ENCODE data around the gene WEE1.
"Not testable (repeated sequence)": the region's sequence is repeated elsewhere in the genome, so short reads cannot be mapped to it uniquely, and the experiment has no call there.

The WEE1 gene

GRCh38 chr11:9573052-9573774 is at the start of gene WEE1:
WEE1 (plus strand) TSS chr11:9573670; CDS start chr11:9573934, 264 bp downstream.
- DNase-seq = peak; percentile 96

GRCh38 chr11:9524001-9524400 is 49.5 kb upstream of the WEE1 start:
- no peak for DNase-seq

DNA sequence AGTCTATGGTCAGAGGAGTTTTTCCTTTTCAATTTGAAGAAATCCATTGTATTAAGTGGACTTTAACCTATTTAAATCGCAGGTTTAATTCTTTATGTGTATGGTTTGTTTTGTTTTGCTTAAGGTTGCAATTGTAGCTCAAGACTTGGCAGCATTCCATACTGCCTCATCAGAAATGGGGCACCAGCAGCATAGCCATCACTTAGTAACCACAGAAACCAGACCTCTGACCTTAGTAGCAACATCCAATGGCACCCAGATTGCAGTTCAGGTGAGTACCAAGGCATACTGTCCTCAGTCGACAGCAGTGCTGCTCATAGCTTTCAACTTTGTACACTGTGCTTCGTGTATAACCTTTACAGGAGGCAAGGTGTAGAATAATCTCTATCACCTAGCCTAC is 48.4 kb upstream of the WEE1 start:
- DNase-seq = no peak

DNA sequence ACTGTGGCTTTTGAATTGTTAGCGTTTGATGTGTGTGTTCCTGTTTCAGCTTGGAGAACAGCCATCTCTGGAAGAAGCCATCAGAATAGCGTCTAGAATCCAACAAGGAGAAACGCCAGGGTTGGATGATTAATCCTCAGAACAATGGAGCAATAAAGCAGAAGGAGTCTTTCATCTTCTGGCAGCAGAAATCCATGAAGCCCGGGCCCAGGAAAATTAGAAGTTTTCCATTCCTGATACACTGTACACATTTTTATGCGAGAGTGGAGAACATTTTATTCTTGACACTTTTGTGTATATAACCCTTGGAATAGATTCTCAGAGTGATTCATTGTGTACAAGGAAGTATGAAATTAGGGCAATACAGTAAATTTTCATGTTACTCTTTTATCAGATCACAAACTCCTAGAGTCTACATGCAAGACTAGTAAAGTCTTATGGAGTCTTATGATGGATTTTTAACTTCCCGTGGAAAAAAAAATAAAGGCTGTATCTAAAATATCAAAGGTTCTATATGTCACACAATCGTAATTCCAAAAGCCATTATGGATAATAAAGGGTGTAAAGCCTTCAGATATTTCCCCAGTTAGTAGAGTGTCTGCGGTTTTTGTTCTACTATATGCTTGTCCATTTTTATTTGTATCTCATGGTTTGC is 45.9 kb upstream of the WEE1 start:
- no peak for DNase-seq

DNA sequence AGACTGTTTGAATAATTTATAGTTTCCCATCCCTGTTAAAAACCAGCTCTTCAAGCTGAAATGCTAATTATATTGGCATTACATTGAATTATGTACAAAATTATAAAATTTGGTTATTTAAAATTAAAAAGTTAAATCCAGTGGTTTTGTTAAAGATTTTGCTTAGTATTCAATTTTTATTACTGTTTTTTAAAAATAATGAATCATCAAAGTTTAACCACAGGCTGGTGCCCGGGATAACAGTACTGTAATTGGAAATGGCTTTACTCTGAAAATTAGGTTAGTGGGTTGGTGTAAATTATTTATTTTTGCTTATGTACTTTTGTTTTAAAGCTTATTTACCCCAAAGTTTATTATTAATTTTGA is 45.4 kb upstream of the WEE1 start:
- no peak for DNase-seq

DNA sequence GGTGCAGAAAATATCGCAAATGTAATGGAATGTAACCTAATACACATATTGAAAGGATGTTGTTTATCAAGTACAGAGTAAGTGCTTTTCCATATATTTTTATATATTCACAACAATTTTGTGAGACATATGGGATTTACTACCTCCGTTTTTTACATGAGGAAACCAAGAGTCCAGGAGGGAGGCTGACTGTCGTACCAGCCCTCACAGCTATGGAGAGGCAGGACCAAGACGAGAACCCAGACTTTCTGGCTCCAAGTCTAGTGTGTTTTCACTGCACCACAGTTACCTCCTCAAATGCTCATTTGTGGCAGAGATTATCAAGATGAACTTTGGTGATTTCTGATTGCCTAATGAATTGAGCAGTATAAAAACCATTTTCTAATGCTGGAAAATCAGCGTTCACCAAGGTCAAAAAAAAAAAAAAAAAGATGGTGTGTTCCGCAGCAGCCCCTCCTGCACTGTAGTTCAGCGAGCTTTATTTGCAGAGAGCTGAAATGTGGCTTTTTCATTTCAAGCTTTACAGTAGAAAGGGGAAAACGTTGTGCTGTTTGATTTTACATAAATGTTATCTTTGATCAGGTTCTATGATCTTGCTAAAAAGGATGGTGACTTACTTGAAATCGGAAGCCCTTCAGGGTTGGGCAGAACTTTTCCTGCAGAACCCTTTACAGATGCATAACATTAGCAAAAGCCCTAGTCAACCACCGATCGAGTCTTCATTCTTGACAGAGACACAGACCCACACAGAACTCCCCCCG is 44.7 kb upstream of the WEE1 start:
- no peak for DNase-seq

GRCh38 chr11:9529334-9529650 is 44.2 kb upstream of the WEE1 start:
- no peak for DNase-seq

GRCh38 chr11:9530020-9530621 is 43.3 kb upstream of the WEE1 start:
- no peak for DNase-seq

DNA sequence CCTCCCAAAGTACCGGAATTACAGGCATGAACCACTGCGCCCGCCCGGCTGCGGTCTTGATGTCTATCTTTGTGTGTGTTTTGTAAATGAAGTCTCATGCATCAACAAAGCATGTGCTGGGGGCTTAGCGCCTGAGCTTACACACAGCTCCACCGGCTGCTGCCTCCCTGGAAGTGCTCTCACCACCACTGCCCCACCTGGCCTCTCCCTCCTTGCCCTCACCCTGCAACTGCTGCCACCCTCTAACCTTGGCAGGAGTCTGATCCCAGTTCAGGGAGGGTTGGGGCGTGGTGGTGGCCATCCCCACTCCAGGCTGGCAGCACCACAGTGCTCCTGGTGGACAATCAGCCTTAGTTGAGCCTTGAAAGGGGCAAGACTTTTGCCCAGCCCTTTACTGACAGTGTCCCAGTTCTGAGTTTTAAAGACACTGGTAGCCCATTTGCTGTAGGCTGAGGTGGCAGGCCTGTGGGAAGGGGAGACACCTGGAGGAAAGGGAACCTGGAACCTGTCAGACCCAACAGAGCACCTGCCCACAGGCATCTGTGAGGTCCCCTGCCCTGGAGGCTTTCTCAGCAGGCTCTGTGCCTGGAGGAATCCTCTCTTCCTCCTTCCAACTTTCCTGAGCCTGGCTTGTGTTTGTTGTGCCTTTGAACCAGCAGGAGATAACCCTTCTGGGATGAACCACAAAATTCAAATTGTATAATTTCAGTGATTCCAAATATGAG is 42.4 kb upstream of the WEE1 start:
- no peak for DNase-seq

GRCh38 chr11:9533058-9533457 is 40.4 kb upstream of the WEE1 start:
- no peak for DNase-seq

- DNase-seq = no peak
These were observed 39.6 kb upstream of the WEE1 start for GRCh38 chr11:9533736-9534473.

DNA sequence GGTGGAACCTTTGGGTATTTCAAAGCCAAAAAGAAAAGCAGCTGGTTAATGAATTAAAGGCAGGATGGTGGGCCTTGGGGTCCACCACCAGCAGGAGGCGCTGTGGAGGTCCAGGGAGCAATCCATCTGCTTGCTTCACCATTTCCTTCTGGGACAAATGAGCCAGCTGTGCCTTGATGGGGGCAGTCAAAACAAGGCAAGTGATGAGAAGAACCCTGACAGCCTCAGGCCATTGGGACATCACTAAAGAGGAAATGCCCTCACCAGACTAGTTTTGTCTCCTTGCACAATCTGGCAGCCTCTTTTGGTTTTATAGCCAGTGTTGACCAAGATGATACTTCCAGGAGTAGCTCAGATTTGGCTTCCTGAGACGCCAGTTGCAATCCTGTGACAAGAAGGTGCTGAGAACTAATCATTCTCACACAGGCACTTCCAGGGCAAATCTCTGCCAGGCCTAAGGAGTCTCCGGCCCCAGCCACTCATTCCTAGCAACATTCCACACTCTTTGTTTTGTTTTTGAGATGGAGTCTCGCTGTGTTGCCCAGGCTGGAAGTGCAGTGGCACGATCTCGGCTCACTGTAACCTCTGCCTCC is 38.2 kb upstream of the WEE1 start:
- DNase-seq = peak; percentile 74

- DNase-seq = no peak
These were observed 34.9 kb upstream of the WEE1 start for GRCh38 chr11:9538548-9538947.

DNA sequence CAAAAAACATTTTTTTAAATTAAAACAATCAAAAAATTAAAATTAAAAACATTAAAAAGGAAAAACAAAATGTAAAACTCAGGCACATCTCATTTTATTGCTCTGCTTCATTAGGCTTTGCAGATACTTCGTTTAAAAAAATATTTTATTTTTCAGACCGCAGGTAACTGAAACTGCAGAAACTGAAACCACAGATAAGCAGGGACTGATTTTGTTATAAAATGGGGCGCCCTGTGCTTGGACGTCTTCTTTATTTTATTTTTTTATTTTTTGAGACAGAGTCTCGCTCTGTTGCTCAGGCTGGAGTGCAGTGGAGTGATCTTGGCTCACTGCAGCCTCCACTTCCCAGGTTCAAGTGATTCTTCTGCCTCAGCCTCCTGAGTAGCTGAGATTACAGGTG is 24.3 kb upstream of the WEE1 start:
- not testable (repeated sequence) for DNase-seq

- DNase-seq = no peak
These were observed 23.3 kb upstream of the WEE1 start for GRCh38 chr11:9550191-9550628.

- no peak for DNase-seq
These were observed 12.0 kb upstream of the WEE1 start for GRCh38 chr11:9561279-9561982.

- no peak for DNase-seq
These were observed 10.8 kb upstream of the WEE1 start for GRCh38 chr11:9562716-9563115.

- no peak for DNase-seq
These were observed 10.2 kb upstream of the WEE1 start for GRCh38 chr11:9563196-9563730.

DNA sequence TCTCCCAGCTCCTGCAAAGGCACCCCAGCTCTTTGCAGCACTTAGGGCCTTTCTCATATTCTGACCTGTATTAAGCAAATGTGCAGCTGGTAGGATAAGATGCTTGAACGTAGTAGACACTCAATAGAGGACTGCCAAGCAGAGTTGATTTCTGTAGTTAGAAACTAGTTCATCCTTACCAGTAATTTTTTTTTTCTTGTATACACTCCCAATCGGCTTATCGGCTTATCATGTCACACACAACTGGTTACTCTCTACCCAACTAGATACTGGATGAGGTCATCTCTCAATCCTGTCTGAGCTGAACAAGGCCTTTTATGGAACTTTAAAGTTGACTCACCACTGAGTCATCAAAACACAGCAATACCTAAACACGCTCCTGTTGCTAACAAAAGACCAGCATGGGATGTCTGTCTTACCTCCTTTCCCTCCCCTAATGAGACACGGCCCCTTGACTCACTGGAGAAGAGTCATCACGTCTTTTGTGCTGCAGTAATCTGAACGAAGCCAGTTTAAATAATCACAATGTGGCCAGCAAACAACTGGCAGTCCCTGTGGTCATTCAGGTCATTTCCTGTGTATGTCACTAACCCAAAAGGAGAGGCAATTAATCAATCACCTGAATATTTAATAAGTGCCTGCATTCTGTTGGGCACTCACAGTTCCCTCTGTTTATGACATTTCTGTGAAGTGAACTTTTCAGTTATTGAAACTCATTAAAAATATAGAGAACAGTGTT is 7.5 kb upstream of the WEE1 start:
- peak; percentile 64 for DNase-seq

DNA sequence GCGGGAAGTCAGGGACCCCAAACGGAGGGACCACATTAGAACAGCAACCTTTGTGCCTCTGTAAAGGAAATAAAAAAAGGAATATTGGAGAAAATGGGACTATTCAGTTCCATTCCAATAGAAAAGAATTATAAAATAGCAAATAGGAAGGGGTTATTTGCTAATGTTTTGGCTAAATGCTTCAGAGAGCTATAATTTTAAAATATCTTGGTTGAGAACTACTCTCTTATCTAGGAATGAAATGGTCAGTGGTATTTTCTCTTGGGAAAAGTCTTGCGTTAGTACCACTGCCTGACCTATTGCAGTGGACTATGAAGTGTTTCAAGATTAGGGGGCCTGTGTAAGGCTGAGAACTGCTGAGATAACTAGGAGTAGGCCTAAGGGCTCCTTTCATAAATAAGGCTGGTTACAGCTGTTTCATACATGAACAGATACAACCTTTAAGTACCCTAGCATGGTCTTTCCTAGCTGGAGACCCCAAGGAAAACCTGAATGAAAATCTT is 6.9 kb upstream of the WEE1 start:
- DNase-seq = no peak
